ENCODE data around the gene CASP14. TPM values are rescaled to one million over a fixed set of nuclear protein-coding genes. Genes with fewer than 3 reads are reported as not detected.

CASP14 gene
- total and polyA plus RNA-seq, 10 of the 15 experiments (the other 5 are each of a cell fraction or from before 2014, with no cell fraction given), result 0.06 to 0.40 (median 0.13) TPM; not detected in 2

- FAIRE-seq (no peak), DNase-seq (ENCODE audit: low read depth, low spot score) (no peak), ATAC-seq (no peak)
- Histone ChIP-seq H3K9me3 (replicated peaks; ENCODE audit: control insufficient read depth, insufficient read depth, low read length) (no peaks in the 10 kb centered on the region), H3K4me1 (ENCODE audit: control insufficient read depth, insufficient read depth, low read length) (no peaks in the 10 kb centered on the region), H3K9ac (ENCODE audit: control insufficient read depth, insufficient read depth, low read length) (no peak overlapping the region), H3K27ac (ENCODE audit: control insufficient read depth, insufficient read depth) (no peak overlapping the region), H3K4me2 (ENCODE audit: control insufficient read depth, insufficient read depth) (no peak overlapping the region), H3K4me3 (no peak overlapping the region), H2AFZ (ENCODE audit: control insufficient read depth, low read depth, low read length) (no peak overlapping the region), H3K79me2 (ENCODE audit: control insufficient read depth, insufficient read depth, low read length) (no peaks in the 10 kb centered on the region), H3K27me3 (replicated peaks in 1 of 2; ENCODE audit: control insufficient read depth in 2 of 2, insufficient read depth in 2 of 2, low read length in 1 of 2) (no peaks in the 10 kb centered on the region), H3K36me3 (ENCODE audit: control insufficient read depth in 2 of 2, insufficient read depth in 2 of 2, low read length in 1 of 2) (no peaks in the 10 kb centered on the region), H4K20me1 (ENCODE audit: control insufficient read depth, insufficient read depth) (no peaks in the 10 kb centered on the region)
- ChIA-PET POLR2A (no interaction called here), RAD21 (ENCODE audit: unreplicated experiment) (no interaction called here), SMC1A (ENCODE audit: uncharacterized antibody, unreplicated experiment) (no interaction called here), CTCF (no interaction called here)
- WGBS (ENCODE audit: insufficient coverage, insufficient replicate concordance, low lambda C conversion rate, missing lambda C conversion rate), result 46% methylated on average over 11 of the region's 11 CpGs
- TF ChIP-seq CBX3 (IDR thresholded peaks at IDR 0.05; ENCODE audit: borderline replicate concordance, low read depth), result no peak
- TF ChIP-seq, protein P1, sequence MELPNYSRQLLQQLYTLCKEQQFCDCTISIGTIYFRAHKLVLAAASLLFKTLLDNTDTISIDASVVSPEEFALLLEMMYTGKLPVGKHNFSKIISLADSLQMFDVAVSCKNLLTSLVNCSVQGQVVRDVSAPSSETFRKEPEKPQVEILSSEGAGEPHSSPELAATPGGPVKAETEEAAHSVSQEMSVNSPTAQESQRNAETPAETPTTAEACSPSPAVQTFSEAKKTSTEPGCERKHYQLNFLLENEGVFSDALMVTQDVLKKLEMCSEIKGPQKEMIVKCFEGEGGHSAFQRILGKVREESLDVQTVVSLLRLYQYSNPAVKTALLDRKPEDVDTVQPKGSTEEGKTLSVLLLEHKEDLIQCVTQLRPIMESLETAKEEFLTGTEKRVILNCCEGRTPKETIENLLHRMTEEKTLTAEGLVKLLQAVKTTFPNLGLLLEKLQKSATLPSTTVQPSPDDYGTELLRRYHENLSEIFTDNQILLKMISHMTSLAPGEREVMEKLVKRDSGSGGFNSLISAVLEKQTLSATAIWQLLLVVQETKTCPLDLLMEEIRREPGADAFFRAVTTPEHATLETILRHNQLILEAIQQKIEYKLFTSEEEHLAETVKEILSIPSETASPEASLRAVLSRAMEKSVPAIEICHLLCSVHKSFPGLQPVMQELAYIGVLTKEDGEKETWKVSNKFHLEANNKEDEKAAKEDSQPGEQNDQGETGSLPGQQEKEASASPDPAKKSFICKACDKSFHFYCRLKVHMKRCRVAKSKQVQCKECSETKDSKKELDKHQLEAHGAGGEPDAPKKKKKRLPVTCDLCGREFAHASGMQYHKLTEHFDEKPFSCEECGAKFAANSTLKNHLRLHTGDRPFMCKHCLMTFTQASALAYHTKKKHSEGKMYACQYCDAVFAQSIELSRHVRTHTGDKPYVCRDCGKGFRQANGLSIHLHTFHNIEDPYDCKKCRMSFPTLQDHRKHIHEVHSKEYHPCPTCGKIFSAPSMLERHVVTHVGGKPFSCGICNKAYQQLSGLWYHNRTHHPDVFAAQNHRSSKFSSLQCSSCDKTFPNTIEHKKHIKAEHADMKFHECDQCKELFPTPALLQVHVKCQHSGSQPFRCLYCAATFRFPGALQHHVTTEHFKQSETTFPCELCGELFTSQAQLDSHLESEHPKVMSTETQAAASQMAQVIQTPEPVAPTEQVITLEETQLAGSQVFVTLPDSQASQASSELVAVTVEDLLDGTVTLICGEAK (IDR thresholded peaks at IDR 0.05; ENCODE audit: borderline replicate concordance), result no peak
- no peak for TF ChIP-seq EGR1 (IDR thresholded peaks at IDR 0.05; ENCODE audit: borderline replicate concordance in 1 of 2, low read depth in 2 of 2, low read length in 2 of 2)
- in situ Hi-C loops (cut with MboI) (no loop called here), intact Hi-C loops (cut with micrococcal nuclease; ENCODE audit: unreplicated experiment) (no loop called here)
- no TSS peak for BruUV-seq (replicated peaks)
Observed at GRCh38 chr19:15047680-15048079, 1.6 kb upstream of the CASP14 start.

DNA sequence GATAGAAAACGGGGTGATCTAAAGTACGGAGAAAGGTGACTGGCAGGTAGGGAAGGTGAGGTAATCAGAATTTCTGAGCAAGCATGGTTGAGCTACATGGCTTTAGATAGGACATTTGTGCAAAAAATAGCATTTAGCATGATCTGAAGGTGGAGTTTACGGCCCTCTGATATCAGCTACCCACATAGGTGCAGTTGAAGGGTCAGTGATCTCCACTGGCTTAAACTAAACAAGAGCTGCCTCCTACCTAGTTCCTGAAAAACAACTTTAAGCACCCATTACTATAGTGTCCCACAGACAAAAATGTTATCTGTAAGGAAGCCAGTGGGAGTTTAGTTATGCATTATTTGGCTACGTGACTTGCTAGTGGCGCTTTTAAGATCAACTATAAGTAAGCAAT is 1.2 kb upstream of the CASP14 start:
- H3K4me2 ChIP-seq (ENCODE audit: control insufficient read depth, insufficient read depth), result no peak overlapping the region
- CTCF ChIA-PET, result no interaction called here
- POLR2A ChIA-PET, result no interaction called here
- no peaks in the 10 kb centered on the region for H4K20me1 ChIP-seq (ENCODE audit: control insufficient read depth, insufficient read depth)
- no peaks in the 10 kb centered on the region for H3K4me1 ChIP-seq (ENCODE audit: control insufficient read depth, insufficient read depth, low read length)
- SMC1A ChIA-PET (ENCODE audit: uncharacterized antibody, unreplicated experiment), result no interaction called here
- in situ Hi-C loops (cut with MboI), result no loop called here
- H3K27me3 ChIP-seq (replicated peaks in 1 of 2; ENCODE audit: control insufficient read depth in 2 of 2, insufficient read depth in 2 of 2, low read length in 1 of 2), result no peaks in the 10 kb centered on the region
- H2AFZ ChIP-seq (ENCODE audit: control insufficient read depth, low read depth, low read length), result no peak overlapping the region
- FAIRE-seq (no peak), DNase-seq (ENCODE audit: low read depth, low spot score) (no peak), ATAC-seq (no peak)
- no peaks in the 10 kb centered on the region for H3K36me3 ChIP-seq (ENCODE audit: control insufficient read depth in 2 of 2, insufficient read depth in 2 of 2, low read length in 1 of 2)
- H3K4me3 ChIP-seq, result no peak overlapping the region
- no peaks in the 10 kb centered on the region for H3K9me3 ChIP-seq (replicated peaks; ENCODE audit: control insufficient read depth, insufficient read depth, low read length)
- H3K9ac ChIP-seq (ENCODE audit: control insufficient read depth, insufficient read depth, low read length), result no peak overlapping the region
- H3K27ac ChIP-seq (ENCODE audit: control insufficient read depth, insufficient read depth), result no peak overlapping the region
- H3K79me2 ChIP-seq (ENCODE audit: control insufficient read depth, insufficient read depth, low read length), result no peaks in the 10 kb centered on the region
- no TSS peak for BruUV-seq (replicated peaks)
- intact Hi-C loops (cut with micrococcal nuclease; ENCODE audit: unreplicated experiment), result no loop called here
- RAD21 ChIA-PET (ENCODE audit: unreplicated experiment), result no interaction called here
- WGBS (ENCODE audit: insufficient coverage, insufficient replicate concordance, low lambda C conversion rate, missing lambda C conversion rate), result 11% methylated on average over 5 of the region's 5 CpGs
- TF ChIP-seq RAD21 (IDR thresholded peaks at IDR 0.05; ENCODE audit: insufficient read depth, low read depth, low read length) (no peak), ATF2 (IDR thresholded peaks at IDR 0.05; ENCODE audit: low read length) (no peak), KLF5 (IDR thresholded peaks at IDR 0.05; ENCODE audit: partially characterized antibody) (no peak), ESRRA (IDR thresholded peaks at IDR 0.05; ENCODE audit: low read length) (no peak), SKIL (IDR thresholded peaks at IDR 0.05; ENCODE audit: low read depth, poor library complexity, severe bottlenecking) (no peak), FOXK2 (IDR thresholded peaks at IDR 0.05) (no peak), NRF1 (conservative IDR thresholded peaks at IDR 0.05; ENCODE audit: low read depth, low read length) (no peak), IRF4 (IDR thresholded peaks at IDR 0.05; ENCODE audit: low read depth, low read length) (no peak)

Data from GM12878 (cell line).